Forelimb muscle (tissue), 1 donor: ENCODE measurements around the gene IL15RA. TPM values are rescaled to one million over a fixed set of nuclear protein-coding genes. Genes with fewer than 3 reads are reported as not detected.
"Not testable (repeated sequence)": the region's sequence is repeated elsewhere in the genome, so short reads cannot be mapped to it uniquely, and the experiment has no call there.

Experiments used
- DNase-seq: peaks from one replicate; pipeline ENCODE4 v3.0.0-alpha.2; 2013; ENCODE audit warnings: low read depth
- polyA plus RNA-seq: library from polyadenylated mRNA; unstranded; fragments of 120-200 nt; gene quantifications from one replicate; pipeline ENCODE4 v1.2.1, GENCODE V29; 2013; ENCODE audit not compliant: insufficient read length

IL15RA gene
- polyA plus RNA-seq, 1 donor: 2.2 TPM

DNA sequence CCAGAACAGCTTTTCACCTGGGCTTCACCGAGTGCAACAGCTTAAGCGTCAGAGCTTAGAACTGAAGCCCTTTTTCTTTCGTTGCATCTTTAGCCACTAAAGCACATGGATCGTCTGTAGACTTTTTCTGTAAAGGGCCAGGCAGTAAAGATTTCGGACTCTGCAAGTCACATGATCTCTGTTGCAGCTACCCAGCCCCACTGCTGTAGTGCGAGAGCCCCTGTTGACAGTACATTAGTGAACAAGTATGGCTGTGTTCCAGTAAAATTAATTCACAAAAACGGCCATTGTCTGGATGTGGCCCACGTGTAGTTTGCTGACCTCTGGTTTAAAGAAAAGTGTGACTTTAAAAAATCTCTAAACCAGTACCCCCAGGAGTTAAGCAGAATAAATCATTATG, 47.9 kb downstream of the IL15RA start:
- DNase-seq: no peak

- DNase-seq: no peak
These were observed 50.0 kb downstream of the IL15RA start for GRCh38 chr10:5927306-5927705.

- no peak for DNase-seq
These were observed 52.5 kb downstream of the IL15RA start for GRCh38 chr10:5924889-5925288.

DNA sequence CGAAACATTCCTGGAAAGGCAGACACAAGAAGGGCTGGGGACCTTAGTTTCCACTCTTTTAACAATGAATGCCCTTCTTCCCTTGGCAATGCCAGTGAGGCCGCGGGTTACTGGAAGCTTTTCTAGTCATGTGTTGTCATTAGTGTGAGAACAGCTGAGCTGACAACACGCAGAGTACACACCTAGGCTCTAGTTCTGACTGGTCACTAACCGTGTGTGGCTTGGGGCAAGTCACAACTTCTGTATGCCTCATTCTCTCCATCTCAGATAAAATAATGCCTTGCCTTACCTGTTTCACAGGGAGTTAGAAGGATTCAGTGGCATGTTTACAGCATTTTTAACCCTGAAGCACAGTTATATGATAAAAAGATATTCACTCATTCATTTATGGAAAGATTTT, 55.6 kb downstream of the IL15RA start:
- no peak for DNase-seq

- DNase-seq: no peak
These were observed 57.8 kb downstream of the IL15RA start for GRCh38 chr10:5919568-5919967.

DNA sequence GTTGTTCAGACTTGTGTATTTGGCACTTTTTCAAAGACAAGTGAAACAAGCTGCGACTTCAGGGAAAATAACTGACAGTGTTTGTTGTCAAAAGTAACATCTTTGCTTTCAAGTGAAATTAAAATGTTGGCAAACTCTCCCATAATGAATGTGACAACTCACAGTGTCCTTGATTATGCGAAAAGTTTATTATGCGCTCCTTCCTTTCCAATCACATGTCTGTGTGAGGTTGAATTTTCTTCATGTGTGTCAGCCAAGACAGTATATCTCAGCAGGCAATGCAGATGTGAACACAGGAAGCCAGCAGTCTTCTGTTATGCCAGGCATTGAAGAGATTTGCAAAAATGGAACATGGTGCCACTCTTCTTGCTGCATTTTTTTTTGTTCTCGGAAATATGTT, 58.6 kb downstream of the IL15RA start:
- no peak for DNase-seq

- no peak for DNase-seq
These were observed 60.0 kb downstream of the IL15RA start for GRCh38 chr10:5917305-5917704.

DNA sequence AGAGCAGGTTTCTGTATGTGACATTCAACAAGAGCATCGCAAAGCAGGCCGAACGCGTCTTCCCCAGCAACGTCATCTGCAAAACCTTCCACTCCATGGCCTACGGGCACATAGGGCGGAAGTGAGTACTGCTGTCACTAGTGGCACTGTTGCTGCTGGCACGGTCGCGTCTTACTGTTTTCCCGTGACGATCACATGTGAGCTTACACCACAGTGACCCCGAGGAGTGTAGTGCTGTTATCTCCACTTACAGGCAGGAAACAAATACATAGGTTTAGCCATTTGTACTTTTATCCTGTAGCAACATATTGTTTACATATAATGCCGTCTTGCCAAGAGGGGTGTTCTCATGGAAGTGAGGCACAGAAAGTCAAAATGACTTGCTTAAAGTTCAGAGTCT, 61.9 kb downstream of the IL15RA start:
- DNase-seq: no peak

GRCh38 chr10:5913736-5914135, 63.6 kb downstream of the IL15RA start:
- DNase-seq: no peak

DNA sequence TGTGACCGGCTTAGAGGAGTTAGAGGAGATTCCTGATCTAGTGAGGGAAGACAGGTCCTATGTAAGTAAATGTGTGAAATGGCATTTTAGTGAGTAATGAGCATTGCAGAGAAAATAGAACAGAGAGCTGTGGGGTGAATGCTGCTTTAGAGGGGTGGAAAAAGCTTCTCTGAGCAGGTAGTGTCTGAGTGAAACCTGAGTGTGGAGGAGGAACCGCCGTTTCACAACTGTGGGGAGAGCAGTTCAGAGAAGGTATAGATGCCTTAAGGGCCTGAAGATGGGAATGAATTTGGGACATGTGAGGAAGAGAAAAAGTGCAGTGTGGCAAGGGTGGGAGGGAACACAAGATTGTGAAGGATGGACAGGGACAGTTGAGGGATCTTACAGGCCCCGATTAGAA, 65.7 kb downstream of the IL15RA start:
- no peak for DNase-seq

GRCh38 chr10:5910323-5911100, 66.8 kb downstream of the IL15RA start:
- no peak for DNase-seq

GRCh38 chr10:5908676-5909075, 68.7 kb downstream of the IL15RA start:
- DNase-seq: not testable (repeated sequence)

DNA sequence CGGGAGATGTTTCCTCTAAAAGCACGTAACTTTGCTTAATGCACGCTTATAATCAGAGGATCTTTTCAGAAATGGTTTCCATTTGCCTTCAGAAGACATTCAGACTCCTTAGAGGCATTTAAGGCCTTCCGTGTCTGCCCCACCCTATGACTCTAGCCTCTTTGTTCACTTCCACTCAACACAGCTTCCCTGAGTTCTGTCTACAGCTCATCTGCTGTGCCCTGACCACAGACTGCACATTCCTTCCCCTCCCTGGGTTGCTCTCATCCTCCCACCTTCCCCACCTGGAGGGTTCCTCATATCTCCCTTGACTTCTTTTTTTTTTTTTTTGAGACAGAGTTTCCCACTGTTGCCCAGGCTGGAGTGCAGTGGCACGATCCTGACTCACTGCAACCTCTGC, 70.7 kb downstream of the IL15RA start:
- no peak for DNase-seq

GRCh38 chr10:5905854-5906507, 71.4 kb downstream of the IL15RA start:
- DNase-seq: no peak

DNA sequence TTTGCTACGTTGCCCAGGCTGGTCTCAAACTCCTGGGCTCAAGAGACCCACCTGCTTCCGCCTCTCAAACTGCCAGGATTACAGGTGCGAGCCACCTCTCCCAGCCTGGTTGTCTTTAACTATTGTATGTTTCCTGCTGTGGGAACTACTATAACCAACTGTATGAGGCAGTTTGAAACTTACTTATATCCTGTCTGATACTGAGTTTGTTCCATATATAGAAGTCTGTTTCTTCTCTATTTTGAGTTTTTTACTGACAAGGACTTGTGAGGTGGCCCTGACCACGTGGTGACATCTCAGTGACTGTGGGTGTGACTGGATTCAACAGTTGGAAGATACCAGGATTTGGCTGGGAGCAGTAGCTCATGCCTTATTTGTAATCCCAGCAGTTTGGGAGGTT, 73.1 kb downstream of the IL15RA start:
- DNase-seq: no peak

DNA sequence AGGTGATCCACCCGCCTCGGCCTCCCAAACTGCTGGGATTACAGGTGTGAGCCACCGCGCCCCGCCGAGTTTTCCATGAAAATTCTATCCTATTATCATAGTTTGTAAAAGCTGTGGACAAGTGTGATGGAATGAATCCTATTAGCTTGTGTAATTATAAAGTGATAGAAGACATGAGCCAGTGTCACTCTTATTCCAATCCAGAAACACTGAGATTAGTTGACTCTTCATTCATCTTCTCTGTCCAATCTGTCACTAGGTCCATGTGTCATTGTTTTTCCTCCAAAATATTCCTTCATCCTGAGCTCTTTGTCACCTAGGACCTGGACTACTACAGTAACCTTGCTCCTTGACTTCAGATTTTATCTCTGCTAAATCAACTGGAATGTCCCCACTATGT, 73.8 kb downstream of the IL15RA start:
- no peak for DNase-seq

DNA sequence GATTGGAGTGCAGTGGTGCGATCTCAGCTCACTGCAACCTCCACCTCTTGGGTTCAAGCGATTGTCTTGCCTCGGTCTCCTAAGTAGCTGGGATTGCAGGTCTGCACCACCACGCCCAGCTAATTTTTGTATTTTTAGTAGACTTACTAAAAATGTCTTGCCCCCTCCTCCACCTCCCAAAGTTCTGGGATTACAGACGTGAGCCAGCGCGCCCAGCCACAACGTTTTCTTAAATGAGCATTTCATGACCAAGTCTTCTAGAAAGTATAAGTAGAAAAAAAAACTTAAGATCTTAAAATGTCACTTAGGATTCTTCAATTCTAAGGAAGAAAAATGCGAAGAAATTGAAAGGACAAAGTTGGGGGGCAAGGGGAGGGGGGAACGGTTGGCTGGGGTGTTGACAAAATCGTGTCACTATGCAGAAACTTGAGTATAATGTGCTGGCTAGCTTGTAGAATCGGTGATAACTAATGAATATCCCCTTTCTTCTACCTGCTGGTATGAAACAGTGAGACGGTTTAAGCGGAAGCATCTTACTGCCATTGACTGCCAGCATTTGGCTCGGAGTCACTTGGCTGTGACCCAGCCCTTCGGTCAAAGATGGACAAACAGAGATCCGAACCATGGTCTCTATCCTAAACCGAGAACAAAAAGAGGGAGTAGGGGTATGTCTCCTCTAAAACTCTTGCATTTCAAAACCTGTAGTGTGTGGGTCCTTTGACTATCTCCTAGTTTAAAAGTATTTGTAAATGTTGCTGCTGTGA, 74.7 kb downstream of the IL15RA start:
- DNase-seq: no peak

Other genes starting within 250 kb of the IL15RA start
- 224 TPM for gene GDI2, start 164.1 kb downstream of the IL15RA start, polyA plus RNA-seq
- gene ANKRD16, start 87.7 kb downstream of the IL15RA start, polyA plus RNA-seq: 7.3 TPM
- 48.0 TPM for gene FBH1, start 87.3 kb downstream of the IL15RA start, polyA plus RNA-seq
- gene IL2RA, start 84.8 kb upstream of the IL15RA start, polyA plus RNA-seq: not detected
- 104 TPM for gene RBM17, start 111.5 kb upstream of the IL15RA start, polyA plus RNA-seq
- 14.1 TPM for gene PFKFB3, start 225.4 kb upstream of the IL15RA start, polyA plus RNA-seq